WI38 (cell line): ENCODE results near the gene MAT2A.

ENCODE experiments used
- H3K4me3 ChIP-seq: 2 replicates; pipeline ENCODE4 v1.5.1; 2011; ENCODE audit warnings: low read depth, mild to moderate bottlenecking, control low read depth, low read length
- TF ChIP-seq, protein P1 (sequence below): IDR thresholded peaks from 2 replicates; pipeline ENCODE4 v1.5.1; 2012; ENCODE audit warnings: low read depth, mild to moderate bottlenecking, control low read depth, low read length

The MAT2A gene

DNA sequence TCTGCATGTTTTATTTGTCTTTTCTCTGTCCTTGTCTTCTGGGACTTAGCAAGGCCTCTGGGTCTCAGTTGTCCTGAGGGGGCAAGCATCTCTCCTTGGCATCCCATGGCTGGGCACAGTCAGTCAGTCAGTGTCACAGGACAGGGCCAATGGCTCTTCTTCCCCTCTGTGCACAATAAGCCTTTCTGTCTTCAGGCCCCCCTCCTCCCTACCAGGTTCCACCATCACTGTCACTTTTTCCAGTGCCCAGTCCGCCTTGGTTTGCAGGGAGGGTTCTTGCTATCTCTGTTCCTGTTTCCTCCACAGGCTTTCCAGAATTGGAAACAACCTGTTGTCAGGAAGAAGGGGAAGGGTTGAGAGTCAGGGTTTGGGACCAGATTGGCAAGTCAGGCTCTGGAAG, 43.5 kb downstream of the MAT2A start:
- no peak overlapping the region for H3K4me3 ChIP-seq
- TF ChIP-seq, protein P1, sequence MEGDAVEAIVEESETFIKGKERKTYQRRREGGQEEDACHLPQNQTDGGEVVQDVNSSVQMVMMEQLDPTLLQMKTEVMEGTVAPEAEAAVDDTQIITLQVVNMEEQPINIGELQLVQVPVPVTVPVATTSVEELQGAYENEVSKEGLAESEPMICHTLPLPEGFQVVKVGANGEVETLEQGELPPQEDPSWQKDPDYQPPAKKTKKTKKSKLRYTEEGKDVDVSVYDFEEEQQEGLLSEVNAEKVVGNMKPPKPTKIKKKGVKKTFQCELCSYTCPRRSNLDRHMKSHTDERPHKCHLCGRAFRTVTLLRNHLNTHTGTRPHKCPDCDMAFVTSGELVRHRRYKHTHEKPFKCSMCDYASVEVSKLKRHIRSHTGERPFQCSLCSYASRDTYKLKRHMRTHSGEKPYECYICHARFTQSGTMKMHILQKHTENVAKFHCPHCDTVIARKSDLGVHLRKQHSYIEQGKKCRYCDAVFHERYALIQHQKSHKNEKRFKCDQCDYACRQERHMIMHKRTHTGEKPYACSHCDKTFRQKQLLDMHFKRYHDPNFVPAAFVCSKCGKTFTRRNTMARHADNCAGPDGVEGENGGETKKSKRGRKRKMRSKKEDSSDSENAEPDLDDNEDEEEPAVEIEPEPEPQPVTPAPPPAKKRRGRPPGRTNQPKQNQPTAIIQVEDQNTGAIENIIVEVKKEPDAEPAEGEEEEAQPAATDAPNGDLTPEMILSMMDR, result no peak

DNA sequence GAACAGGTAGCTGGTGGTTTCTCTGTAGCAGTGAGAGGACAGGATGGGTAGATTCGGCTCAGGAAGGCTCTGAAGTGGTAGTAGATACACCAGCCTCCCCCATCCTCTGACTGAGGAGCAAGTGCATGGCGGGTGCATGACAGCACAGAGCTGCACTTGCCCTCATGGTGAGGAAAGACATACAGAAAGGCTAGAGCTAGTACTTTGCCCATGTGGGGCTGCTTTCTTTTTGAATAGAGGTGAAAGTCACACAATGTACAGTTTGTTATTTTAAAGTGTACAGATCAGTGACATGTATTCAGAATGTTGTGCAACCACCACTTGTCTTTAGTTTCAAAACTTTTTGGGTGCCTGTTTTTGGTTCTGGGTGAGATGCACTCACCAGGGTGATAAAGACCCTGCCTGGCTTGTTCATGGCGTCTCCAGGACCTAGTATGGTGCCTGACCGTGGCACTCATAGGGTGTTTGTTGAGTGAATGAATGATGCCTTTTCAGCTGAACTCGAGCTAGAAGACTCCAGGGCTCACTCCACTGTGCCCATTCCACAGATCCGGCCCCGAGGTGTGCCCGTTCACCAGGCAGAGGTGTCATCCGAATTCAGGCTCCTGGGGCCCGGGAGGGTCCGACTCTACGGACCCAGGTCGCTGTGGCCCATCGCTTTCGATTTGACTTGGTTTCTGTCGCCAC, 44.8 kb downstream of the MAT2A start:
- H3K4me3 ChIP-seq, result peak overlapping the region; percentile 62
- TF ChIP-seq, protein P1, result no peak

DNA sequence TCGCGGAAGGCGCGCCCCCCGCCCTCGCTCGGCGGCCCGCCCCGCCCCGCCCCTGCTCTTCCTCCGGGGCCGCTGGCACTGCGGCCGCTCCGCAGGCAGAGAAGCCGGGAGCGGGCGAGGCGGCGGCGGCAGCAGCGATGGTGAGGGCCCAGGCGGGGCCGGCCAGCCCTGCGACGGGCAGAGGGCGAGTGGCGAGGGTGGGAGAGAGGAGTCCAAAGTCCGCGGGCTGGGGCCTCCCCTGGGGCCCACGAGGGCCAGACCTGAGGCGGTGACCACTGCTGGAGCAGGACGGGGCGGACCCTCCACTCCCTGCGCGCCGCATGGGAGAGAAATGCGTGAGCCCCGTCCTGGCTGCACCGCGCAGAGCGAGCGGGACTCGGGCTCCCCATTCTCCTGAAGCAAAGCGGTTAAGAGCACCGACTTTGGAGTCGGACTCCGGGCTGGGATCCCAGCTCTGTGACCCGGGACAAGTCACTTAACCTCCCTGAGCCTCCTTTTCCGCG, 45.4 kb downstream of the MAT2A start, which contains the start of gene VAMP5:
Gene VAMP5, plus strand, starts transcription at position 78 of the 503 bp plus-strand sequence. Its CDS starts 60 bp downstream, at position 138.
- peak within 1 kb of the TSS; percentile 62 for H3K4me3 ChIP-seq
- TF ChIP-seq, protein P1, result no peak

DNA sequence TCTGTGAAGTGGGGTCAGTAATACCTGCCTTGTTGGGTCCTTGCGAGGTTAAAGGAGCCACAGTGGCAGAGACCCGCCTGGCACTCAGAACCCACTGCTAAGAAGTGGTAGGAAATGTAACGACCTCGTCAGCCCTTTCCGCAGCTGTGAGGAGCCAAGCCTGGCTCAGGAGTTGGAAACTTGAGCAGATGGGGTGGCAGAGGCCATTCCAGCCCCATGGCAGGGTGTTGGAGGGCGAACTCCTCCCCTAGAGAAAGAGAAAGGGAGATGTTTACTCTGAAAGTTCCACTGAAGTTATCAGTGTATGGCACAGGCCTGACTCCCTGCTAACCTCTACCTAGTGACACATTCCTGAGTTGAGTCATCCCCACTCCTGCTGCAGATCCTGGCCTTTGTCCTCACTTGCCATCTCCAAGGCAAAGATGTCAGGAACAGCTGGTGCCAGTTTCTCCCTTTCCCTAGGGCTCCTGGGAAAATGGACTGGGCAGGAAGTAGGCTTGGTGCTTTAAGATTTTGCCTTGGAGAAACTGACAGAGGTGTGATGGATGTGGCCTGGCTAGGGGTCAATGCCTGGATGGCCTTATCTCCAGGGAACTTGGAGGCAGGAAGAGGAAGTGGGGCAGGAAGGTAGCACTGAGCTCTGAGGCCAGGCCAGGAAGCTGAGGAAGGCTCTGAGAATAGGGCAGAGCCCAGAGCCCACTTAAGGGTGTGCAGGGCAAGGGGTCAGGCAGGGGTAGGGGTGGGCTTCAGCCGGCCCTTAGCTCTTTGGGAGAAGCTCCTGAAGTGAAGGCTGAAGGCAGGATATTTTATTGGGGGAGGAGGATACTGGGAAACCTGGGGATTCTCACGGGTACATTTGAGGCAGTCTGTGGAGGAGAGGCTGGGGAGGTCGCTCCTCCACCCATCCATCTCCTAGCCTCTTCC, 46.2 kb downstream of the MAT2A start:
- H3K4me3 ChIP-seq, result peak overlapping the region; percentile 62
- TF ChIP-seq, protein P1, result no peak

DNA sequence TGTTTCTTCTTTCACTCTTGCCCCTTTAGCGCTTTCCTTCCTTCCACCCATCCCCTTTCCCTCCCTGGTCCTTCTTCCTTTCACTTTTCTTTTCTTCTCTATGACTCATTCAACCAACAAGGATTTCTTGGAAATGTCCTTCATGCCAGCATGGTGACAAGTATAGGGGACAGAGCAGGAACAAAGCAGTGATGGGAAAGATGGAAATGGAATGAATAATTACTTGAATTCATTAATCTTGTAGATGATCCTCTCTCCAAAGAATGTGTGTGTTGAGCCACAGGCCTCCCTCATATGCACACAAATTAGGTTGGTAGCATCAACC, 46.8 kb downstream of the MAT2A start:
- TF ChIP-seq, protein P1, result no peak
- H3K4me3 ChIP-seq, result no peak overlapping the region

DNA sequence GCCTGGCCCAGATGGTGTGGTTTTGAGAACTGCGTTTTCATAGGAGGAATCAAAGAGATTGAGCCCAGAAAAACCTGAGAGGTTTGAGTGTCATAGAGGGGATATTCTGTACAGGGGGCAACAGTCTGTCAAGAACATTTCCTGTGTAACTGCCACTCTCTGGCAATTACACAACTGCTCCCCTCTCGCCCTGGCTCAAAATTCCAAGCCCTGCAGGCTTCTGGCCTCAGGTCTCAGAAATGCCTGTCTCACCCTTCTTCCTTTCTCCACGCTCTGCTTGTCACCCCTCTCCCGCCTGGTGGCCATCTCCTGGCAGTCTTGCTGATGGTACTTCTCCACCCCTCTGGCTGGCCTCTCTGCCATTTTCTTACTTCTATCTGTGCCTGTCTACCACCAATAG, 49.3 kb downstream of the MAT2A start:
- TF ChIP-seq, protein P1, result no peak
- no peak overlapping the region for H3K4me3 ChIP-seq

DNA sequence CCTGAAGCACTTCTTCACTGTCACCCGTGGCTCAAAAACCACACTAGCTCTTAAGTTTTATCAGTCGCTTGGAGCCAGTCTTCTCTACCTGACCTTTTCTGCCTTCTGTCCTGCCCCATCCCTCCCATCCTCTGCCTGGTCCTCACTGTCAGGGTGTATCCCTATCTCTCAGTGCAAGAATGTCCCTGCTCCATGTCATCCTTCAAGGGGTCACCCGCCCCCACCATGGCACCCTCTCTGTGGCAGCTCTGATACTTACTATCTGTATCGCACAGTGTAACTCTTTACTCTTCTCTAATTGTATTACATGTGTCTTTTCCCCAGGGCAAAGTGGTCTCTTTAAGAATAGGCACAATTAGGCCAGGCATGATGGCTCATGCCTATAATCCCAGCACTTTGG, 49.7 kb downstream of the MAT2A start:
- no peak overlapping the region for H3K4me3 ChIP-seq
- TF ChIP-seq, protein P1, result no peak
